Loucy (cell line): ENCODE results near the gene NEUROD2.

Experiments used
- H2AFZ ChIP-seq: fragments of 200-600 bp; sonication (generic); 2 replicates; pipeline ENCODE4 v1.6.0; 2016; ENCODE audit warnings: antibody characterized with exemption, mild to moderate bottlenecking, low read length, moderate library complexity
- H3F3A ChIP-seq: fragments of 200-600 bp; 2 replicates; pipeline ENCODE4 v1.6.0; 2016; ENCODE audit warnings: antibody characterized with exemption, low read depth, mild to moderate bottlenecking
- H3K27me3 ChIP-seq: fragments of 200-600 bp; sonication (generic); 2 replicates; pipeline ENCODE4 v1.6.1; 2014; ENCODE audit warnings: low read length, mild to moderate bottlenecking; ENCODE audit not compliant: insufficient read depth, poor library complexity, severe bottlenecking
- H3K36me3 ChIP-seq: fragments of 200-600 bp; sonication (generic); 2 replicates; pipeline ENCODE4 v1.6.1; 2016; ENCODE audit warnings: low read length; ENCODE audit not compliant: insufficient read depth
- H3K4me1 ChIP-seq: fragments of 200-600 bp; sonication (generic); 2 replicates; pipeline ENCODE4 v1.5.1; 2014; ENCODE audit warnings: low read length, mild to moderate bottlenecking; ENCODE audit not compliant: insufficient read depth, poor library complexity, severe bottlenecking
- H3K4me2 ChIP-seq: fragments of 200-600 bp; sonication (generic); 2 replicates; pipeline ENCODE4 v1.6.0; 2014; ENCODE audit warnings: antibody characterized with exemption, low read length, low read depth, mild to moderate bottlenecking; ENCODE audit not compliant: poor library complexity, severe bottlenecking
- H3K4me3 ChIP-seq: fragments of 200-600 bp; sonication (generic); 2 replicates; pipeline ENCODE4 v1.5.1; 2014; ENCODE audit warnings: low read length, mild to moderate bottlenecking, mixed read lengths; ENCODE audit not compliant: poor library complexity, severe bottlenecking
- H3K79me2 ChIP-seq: fragments of 200-600 bp; sonication (generic); 2 replicates; pipeline ENCODE4 v1.6.1; 2014; ENCODE audit warnings: low read length; ENCODE audit not compliant: insufficient read depth
- H3K9ac ChIP-seq: fragments of 200-600 bp; sonication (generic); 2 replicates; pipeline ENCODE4 v1.6.0; 2014; ENCODE audit warnings: mild to moderate bottlenecking, low read depth, low read length, moderate library complexity; ENCODE audit not compliant: poor library complexity, severe bottlenecking
- H3K9me2 ChIP-seq: fragments of 200-600 bp; sonication (generic); replicated peaks from 2 replicates; pipeline ENCODE4 v1.6.1; 2016; ENCODE audit warnings: low read depth, low read length, mixed read lengths
- H3K9me3 ChIP-seq: fragments of 200-600 bp; sonication (generic); 2 replicates; pipeline ENCODE4 v1.6.1; 2014; ENCODE audit warnings: mild to moderate bottlenecking, antibody characterized with exemption, low read length, low read depth; ENCODE audit not compliant: insufficient read depth
- H4K20me1 ChIP-seq: fragments of 200-600 bp; sonication (generic); 2 replicates; pipeline ENCODE4 v1.6.0; 2014; ENCODE audit warnings: antibody characterized with exemption, low read length, mild to moderate bottlenecking; ENCODE audit not compliant: insufficient read depth, poor library complexity, severe bottlenecking
- CTCF ChIP-seq: fragments of 200-600 bp; sonication (generic); conservative IDR thresholded peaks from 2 replicates; pipeline ENCODE4 v1.5.1; 2014; ENCODE audit warnings: mild to moderate bottlenecking, antibody characterized with exemption, low read length
- EZH2phosphoT487 ChIP-seq: fragments of 200-600 bp; IDR thresholded peaks from 2 replicates; pipeline ENCODE4 v1.6.1; 2018; ENCODE audit warnings: antibody characterized with exemption, mild to moderate bottlenecking, moderate library complexity, borderline replicate concordance

The NEUROD2 gene

GRCh38 chr17:39609416-39610025 lies 1.8 kb upstream of the NEUROD2 start:
- no peaks in the 10 kb centered on the region for H3K4me1 ChIP-seq
- H4K20me1 ChIP-seq = no peaks in the 10 kb centered on the region
- H3K4me3 ChIP-seq = no peak overlapping the region
- TF ChIP-seq EZH2phosphoT487 (no peak), CTCF (no peak)
- H3K9me3 ChIP-seq = no peaks in the 10 kb centered on the region
- H3K4me2 ChIP-seq = no peak overlapping the region
- H3K79me2 ChIP-seq = no peaks in the 10 kb centered on the region
- H3K36me3 ChIP-seq = no peaks in the 10 kb centered on the region
- no peak overlapping the region for H2AFZ ChIP-seq
- H3K9me2 ChIP-seq = no peaks in the 10 kb centered on the region
- H3K9ac ChIP-seq = no peak overlapping the region
- no peaks in the 10 kb centered on the region for H3F3A ChIP-seq
- H3K27me3 ChIP-seq = no peaks in the 10 kb centered on the region

DNA sequence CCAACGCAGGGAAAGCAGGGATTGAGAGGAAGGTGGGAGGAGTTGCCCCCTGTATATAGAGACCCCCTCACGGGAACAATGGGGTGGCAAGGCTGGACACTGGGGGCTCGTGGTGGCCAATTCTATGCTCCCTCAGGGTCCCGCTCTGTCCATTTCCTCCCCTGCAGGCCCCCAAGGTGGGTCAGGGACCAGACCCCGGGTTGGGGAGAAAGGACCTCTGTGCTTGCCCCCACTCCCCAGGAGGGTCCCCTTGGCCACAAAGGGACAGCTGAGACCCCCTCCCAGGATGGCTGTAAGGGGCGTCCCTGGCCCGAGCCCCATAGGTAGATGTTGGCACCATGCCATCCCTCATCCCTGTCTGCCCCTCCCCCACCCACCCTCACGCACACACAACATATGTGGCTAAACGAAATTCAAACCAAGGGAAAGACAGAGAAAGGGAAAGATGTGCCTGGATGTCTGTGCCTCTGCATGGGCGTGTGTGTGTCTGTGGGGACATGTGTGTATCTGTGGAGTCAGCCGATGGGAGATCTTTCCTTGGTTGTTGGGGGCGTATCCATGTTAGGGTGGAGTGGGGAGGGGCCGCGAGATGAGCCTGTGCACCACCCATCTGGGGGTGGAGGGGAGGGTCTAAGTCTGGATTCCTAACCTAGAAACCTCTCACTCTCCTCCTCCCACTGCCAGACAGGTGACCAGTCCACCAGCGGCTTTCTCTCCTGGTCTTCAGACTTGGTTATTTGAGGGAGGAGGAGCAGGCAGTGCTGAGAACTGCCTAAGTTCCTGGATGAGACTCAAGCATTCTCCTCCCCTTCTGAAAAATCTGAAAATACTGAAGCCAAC lies 642 bp upstream of the NEUROD2 start:
- Histone ChIP-seq H3K4me3 (no peak overlapping the region), H3K4me1 (no peaks in the 10 kb centered on the region), H3K9me2 (no peaks in the 10 kb centered on the region), H4K20me1 (no peaks in the 10 kb centered on the region), H3K9me3 (no peaks in the 10 kb centered on the region), H3K36me3 (no peaks in the 10 kb centered on the region), H3K27me3 (no peaks in the 10 kb centered on the region), H2AFZ (no peak overlapping the region), H3K79me2 (no peaks in the 10 kb centered on the region), H3K4me2 (no peak overlapping the region), H3F3A (no peaks in the 10 kb centered on the region), H3K9ac (no peak overlapping the region)
- TF ChIP-seq EZH2phosphoT487 (no peak), CTCF (no peak)

DNA sequence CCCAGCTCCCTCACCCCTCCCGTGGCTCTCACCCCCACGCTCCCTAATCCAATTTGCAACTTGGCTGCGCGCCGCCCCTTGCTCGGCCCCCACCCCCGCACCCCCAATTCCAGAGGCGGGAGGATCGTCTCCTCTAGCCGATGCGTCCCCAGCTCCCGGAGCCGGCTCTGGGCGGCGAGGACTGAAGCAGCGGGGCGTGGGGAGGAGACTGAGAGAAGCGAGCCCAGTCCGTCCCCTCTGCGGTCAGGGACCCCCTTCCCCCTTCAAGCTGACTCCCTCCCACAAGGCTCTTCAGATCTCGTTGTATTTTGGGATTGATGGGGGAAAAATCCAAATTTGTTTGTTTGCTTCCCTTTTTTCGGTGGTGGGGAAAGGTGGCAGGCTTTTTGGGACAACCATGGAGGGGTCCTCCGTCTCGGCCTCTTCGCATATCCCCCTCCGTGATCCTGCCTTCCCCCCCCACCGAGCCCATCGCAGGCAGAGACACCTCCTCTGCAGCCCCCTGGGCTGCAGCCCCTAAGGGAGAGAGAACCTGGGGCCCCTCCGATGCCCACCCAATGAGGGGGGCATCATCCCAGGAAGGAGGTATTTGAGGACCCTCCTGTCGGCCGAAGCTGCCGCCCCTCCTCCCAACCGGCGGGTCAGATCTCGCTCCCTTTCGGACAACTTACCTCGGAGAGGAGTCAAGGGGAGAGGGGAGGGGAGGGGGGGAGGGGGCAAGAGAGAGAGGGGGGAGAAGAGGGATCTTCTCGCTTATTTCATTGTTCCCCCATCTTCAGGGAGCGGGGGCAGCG lies 466 bp downstream of the NEUROD2 start:
- Histone ChIP-seq H3K9me3 (no peaks in the 10 kb centered on the region), H4K20me1 (no peaks in the 10 kb centered on the region), H3K36me3 (no peaks in the 10 kb centered on the region), H3F3A (no peaks in the 10 kb centered on the region), H3K4me1 (no peaks in the 10 kb centered on the region), H3K4me3 (no peak overlapping the region), H2AFZ (no peak overlapping the region), H3K9me2 (no peaks in the 10 kb centered on the region), H3K27me3 (no peaks in the 10 kb centered on the region), H3K4me2 (no peak overlapping the region), H3K9ac (no peak overlapping the region), H3K79me2 (no peaks in the 10 kb centered on the region)
- TF ChIP-seq EZH2phosphoT487 (no peak), CTCF (no peak)
